HEK293T (cell line): ENCODE data around the gene CLCN4.

ENCODE experiments used
- CTCF ChIA-PET: fragments of 350-600 bp; formaldehyde crosslinking; extraction: SDS; loops from one replicate; lab custom pipeline; 2021; ENCODE audit warnings: antibody characterized with exemption, inconsistent platforms; lab: Yijun Ruan, JAX
- POLR2A ChIA-PET: fragments of 350-600 bp; formaldehyde crosslinking; extraction: SDS; loops from one replicate; lab custom pipeline; 2020; ENCODE audit warnings: antibody characterized with exemption, inconsistent platforms; lab: Yijun Ruan, JAX
- DNase-seq: peaks from one replicate; pipeline ENCODE4 v3.0.0; 2012; ENCODE audit warnings: mixed read lengths; ENCODE audit errors: extremely low spot score
- ARNT ChIP-seq: fragments of 450-650 bp; IDR thresholded peaks from 2 replicates; pipeline ENCODE4 v1.6.1; 2017; ENCODE audit warnings: mild to moderate bottlenecking
- BHLHE40 ChIP-seq: fragments of 450-650 bp; IDR thresholded peaks from 2 replicates; pipeline ENCODE4 v1.6.1; 2016; ENCODE audit warnings: mild to moderate bottlenecking, moderate library complexity, borderline replicate concordance
- CTBP1 ChIP-seq: fragments of 450-650 bp; IDR thresholded peaks from 2 replicates; pipeline ENCODE4 v1.6.1; 2016; ENCODE audit warnings: borderline replicate concordance
- ELF4 ChIP-seq: fragments of 450-650 bp; IDR thresholded peaks from 2 replicates; pipeline ENCODE4 v1.6.1; 2017; ENCODE audit warnings: antibody characterized with exemption
- FOXA1 ChIP-seq: fragments of 450-650 bp; IDR thresholded peaks from 2 replicates; pipeline ENCODE4 v1.6.1; 2016; ENCODE audit warnings: mild to moderate bottlenecking
- FOXK2 ChIP-seq: fragments of 450-650 bp; IDR thresholded peaks from 2 replicates; pipeline ENCODE4 v1.6.1; 2016; ENCODE audit warnings: mild to moderate bottlenecking
- FOXM1 ChIP-seq: fragments of 450-650 bp; IDR thresholded peaks from 2 replicates; pipeline ENCODE4 v1.6.1; 2017; ENCODE audit warnings: mild to moderate bottlenecking, borderline replicate concordance
- HDGF ChIP-seq: fragments of 450-650 bp; IDR thresholded peaks from 2 replicates; pipeline ENCODE4 v1.6.1; 2017; ENCODE audit warnings: antibody characterized with exemption, borderline replicate concordance
- L3MBTL2 ChIP-seq: fragments of 450-650 bp; conservative IDR thresholded peaks from 2 replicates; pipeline ENCODE4 v1.6.1; 2016; ENCODE audit warnings: mild to moderate bottlenecking
- LEF1 ChIP-seq: fragments of 450-650 bp; IDR thresholded peaks from 2 replicates; pipeline ENCODE4 v1.6.1; 2017; ENCODE audit warnings: mild to moderate bottlenecking, borderline replicate concordance
- NFRKB ChIP-seq: fragments of 450-650 bp; IDR thresholded peaks from 2 replicates; pipeline ENCODE4 v1.6.1; 2016; ENCODE audit warnings: mild to moderate bottlenecking, moderate library complexity
- PKNOX1 ChIP-seq: fragments of 450-650 bp; IDR thresholded peaks from 2 replicates; pipeline ENCODE4 v1.6.1; 2016
- SP1 ChIP-seq: fragments of 450-650 bp; IDR thresholded peaks from 2 replicates; pipeline ENCODE4 v1.6.1; 2017
- SUZ12 ChIP-seq: fragments of 450-650 bp; IDR thresholded peaks from 2 replicates; pipeline ENCODE4 v1.6.1; 2016; ENCODE audit warnings: mild to moderate bottlenecking
- TARDBP ChIP-seq: fragments of 450-650 bp; IDR thresholded peaks from 2 replicates; pipeline ENCODE4 v1.6.1; 2016
- ZNF384 ChIP-seq: fragments of 450-650 bp; IDR thresholded peaks from 2 replicates; pipeline ENCODE4 v1.6.1; 2016

CLCN4 gene

DNA sequence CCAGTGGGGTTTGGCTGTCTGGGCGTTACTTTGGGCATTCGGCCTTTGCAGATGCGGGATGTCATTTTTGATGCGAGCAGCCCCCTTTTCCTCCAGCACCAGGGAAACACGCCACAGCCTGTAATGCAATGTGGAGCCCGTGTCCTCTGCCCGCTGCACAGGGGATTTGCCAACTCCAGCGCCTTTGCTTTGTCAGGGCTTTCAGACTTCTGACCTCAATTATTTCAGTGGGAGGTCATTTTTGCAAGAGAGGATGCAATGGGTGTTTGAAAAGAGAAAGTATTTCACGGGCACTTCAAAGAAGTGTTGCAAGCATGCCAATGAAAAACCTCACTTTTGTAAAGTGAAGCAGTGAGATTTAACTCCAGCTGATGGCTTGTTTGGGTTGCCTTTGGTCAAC is 11.5 kb downstream of the CLCN4 start:
- DNase-seq = no peak
- POLR2A ChIA-PET = no interaction called here
- no peak for TF ChIP-seq ELF4
- no peak for TF ChIP-seq CTBP1
- TF ChIP-seq HDGF = no peak
- CTCF ChIA-PET = no interaction called here

GRCh38 chrX:10169175-10169574 is 12.4 kb downstream of the CLCN4 start:
- no peak for DNase-seq
- ChIA-PET CTCF (no interaction called here), POLR2A (no interaction called here)
- TF ChIP-seq NFRKB (no peak), BHLHE40 (no peak), FOXK2 (no peak), CTBP1 (no peak), L3MBTL2 (no peak), ZNF384 (no peak), FOXA1 (no peak), SUZ12 (no peak), PKNOX1 (no peak), ARNT (no peak), LEF1 (no peak), SP1 (no peak), HDGF (no peak), FOXM1 (no peak), ELF4 (no peak), TARDBP (no peak)

DNA sequence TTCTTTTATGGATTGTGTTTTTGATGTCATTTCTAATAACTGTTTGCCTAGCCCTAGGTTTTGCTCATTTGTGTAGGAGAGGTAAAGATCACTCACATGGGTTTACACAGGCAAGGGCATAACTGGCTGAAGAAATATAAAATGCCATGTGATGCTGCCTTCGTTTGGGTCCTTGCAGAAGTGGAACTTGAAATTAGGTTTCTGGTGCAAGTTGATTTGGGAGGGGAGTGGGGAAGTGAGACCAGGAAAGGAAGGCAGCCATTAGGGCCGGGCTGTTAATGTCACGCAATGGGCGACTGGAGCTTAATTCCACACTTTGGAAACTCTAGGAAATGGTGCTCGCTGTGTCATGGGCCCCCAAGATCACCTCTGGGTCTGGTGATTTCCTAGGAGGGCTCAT is 14.5 kb downstream of the CLCN4 start:
- DNase-seq = no peak
- POLR2A ChIA-PET = no interaction called here
- CTCF ChIA-PET = no interaction called here
- no peak for TF ChIP-seq ZNF384

DNA sequence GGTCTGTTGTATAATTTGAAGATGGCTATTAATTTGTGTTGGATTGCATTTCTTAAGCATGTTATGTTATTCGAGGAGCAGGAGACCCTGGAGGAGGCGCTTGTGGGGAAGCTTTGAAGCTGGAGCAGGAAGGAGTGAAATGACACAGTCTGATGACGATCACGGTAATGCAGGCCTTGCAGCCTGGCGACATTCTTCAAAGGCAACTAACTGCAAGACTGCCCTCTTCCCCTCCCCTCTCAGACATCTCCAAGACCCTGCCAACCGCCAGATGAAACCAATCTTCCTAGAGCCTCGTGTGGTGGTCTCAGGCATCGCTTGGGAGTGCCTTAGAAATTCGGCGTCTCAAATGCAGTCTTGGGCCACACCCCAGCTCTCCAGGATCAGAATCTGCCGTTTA is 16.1 kb downstream of the CLCN4 start:
- ChIA-PET CTCF (no interaction called here), POLR2A (no interaction called here)
- no peak for TF ChIP-seq ZNF384
- DNase-seq = no peak

DNA sequence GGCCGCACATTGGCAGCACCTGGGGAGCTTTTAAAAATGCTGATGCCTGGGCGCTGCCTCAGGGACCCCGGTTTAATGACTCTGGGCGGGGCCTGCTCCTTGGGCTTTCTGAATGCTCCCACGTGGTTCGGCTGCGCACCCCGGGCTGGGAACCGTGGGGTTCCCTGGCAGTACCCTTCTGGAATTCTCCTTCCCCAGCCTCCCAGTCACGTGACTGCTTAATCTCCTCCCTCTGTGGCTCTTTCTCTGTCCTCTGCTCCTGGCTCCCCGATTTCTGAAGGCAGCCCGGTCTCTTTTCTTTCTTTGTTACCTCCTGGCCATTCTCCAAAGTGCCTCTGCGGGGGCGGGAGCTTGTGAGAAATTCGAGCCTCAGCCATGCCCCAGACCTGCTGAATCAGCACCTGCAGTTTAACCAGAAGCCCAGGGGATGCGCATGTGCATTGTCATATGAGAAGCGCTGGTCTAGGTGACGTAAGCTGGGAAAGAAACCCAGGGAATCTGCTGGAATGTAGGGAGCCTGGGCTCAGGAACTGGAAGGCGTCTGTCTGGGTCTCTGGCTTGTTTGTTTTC is 16.6 kb downstream of the CLCN4 start:
- CTCF ChIA-PET = interaction anchor here (0.5 to 1.9 kb wide), 2 partner anchors 17 to 185 kb away, joined by 3 to 9 read pairs; no protein-coding TSS in a partner anchor
- POLR2A ChIA-PET = interaction anchor here (1.0 kb wide), 1 partner anchor 446 kb away, joined by 5 read pairs; no protein-coding TSS in a partner anchor
- peak; percentile 76 for DNase-seq
- TF ChIP-seq LEF1 (no peak), SUZ12 (no peak), FOXM1 (no peak), ZNF384 (no peak), FOXA1 (no peak), CTBP1 (no peak), FOXK2 (no peak), NFRKB (no peak), ARNT (no peak), SP1 (no peak), BHLHE40 (no peak), PKNOX1 (no peak)

DNA sequence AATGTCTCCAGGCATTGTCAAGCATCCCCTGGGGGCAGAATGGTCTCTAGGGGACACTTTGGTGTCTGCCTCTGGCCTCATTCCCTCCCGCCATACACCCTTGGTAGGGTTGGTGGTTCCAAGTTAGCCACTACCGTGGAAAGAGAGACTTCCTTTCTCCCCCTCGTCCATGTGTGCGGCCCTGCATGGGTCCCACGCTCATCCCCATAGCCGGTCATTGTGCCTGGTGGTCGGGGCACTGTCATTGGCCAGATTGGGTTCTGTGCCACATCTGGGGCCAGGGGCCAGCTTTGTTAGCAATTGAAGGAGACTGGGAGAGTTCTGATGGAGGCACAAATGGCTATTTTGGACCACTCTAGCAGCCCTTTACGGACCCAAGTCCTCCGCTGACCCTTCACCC is 17.3 kb downstream of the CLCN4 start:
- POLR2A ChIA-PET = interaction anchor here (1.0 to 1.1 kb wide), 2 partner anchors 445 to 458 kb away, joined by 3 to 5 read pairs; no protein-coding TSS in a partner anchor
- CTCF ChIA-PET = interaction anchor here (0.5 to 1.9 kb wide), 2 partner anchors 16 to 186 kb away, joined by 3 to 9 read pairs; no protein-coding TSS in a partner anchor
- TF ChIP-seq ELF4 = no peak
- DNase-seq = no peak

DNA sequence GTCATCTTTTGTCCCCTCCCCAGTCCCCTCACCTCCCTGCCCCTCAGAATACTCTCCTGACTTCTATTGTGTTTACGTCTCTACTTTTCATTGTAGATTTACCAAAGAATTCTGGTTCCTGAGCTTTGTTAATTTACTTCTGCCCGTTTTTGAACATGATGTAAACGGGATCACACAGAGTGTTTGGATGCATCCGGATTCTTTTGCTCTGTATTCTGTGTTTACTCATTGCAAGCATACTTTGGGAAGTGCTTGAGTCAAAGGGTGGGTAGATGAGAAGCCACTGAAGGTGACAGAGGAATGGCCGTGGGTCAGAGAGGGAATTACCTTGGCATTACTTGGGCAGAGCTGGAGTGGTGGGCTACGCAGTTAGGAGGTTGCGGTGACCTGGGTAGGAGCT is 18.0 kb downstream of the CLCN4 start:
- ChIA-PET CTCF (interaction anchor here (1.9 kb wide), 1 partner anchor 15 kb away, joined by 9 read pairs; no protein-coding TSS in a partner anchor), POLR2A (interaction anchor here (0.7 to 1.1 kb wide), 2 partner anchors 444 to 457 kb away, joined by 3 read pairs; no protein-coding TSS in a partner anchor)
- no peak for DNase-seq
- TF ChIP-seq HDGF (no peak), FOXK2 (no peak), L3MBTL2 (no peak), TARDBP (no peak), SP1 (no peak), SUZ12 (no peak), BHLHE40 (no peak), CTBP1 (no peak), FOXM1 (no peak), NFRKB (no peak), ZNF384 (no peak), ELF4 (no peak), LEF1 (no peak), ARNT (no peak)

- DNase-seq = no peak
- ChIA-PET POLR2A (no interaction called here), CTCF (interaction anchor here (1.9 kb wide), 1 partner anchor 15 kb away, joined by 9 read pairs; no protein-coding TSS in a partner anchor)
- TF ChIP-seq CTBP1 = no peak
- TF ChIP-seq NFRKB = no peak
- TF ChIP-seq ELF4 = no peak
- TF ChIP-seq L3MBTL2 = no peak
- TF ChIP-seq BHLHE40 = no peak
- no peak for TF ChIP-seq FOXK2
- no peak for TF ChIP-seq ARNT
- no peak for TF ChIP-seq HDGF
- no peak for TF ChIP-seq PKNOX1
- no peak for TF ChIP-seq FOXM1
- TF ChIP-seq TARDBP = no peak
- TF ChIP-seq SP1 = no peak
- no peak for TF ChIP-seq ZNF384
- TF ChIP-seq LEF1 = no peak
- TF ChIP-seq SUZ12 = no peak
- TF ChIP-seq FOXA1 = no peak
Measured at GRCh38 chrX:10175319-10175871, 18.6 kb downstream of the CLCN4 start.
